ENCODE data around the gene CALM1.

CALM1 gene

DNA sequence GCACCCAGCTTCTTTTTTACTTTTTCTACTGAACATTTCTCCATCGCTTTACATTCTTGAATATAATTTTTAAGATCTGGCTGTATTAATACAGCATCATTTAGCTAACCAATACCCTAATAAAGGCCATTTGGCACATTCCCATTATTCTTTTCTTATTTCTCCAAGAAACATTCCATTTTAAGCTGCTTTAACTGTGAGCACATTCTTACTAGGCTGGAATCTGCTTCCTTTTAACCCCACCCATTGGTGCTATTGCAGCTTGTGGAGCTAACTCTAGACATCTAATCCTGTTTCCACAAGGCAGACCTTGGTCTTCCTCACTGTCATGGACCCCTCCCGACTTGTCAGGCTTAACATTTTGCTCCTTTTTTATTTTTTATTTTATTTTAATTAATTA is 15.2 kb downstream of the CALM1 start:
- DNase-seq: no peak

DNA sequence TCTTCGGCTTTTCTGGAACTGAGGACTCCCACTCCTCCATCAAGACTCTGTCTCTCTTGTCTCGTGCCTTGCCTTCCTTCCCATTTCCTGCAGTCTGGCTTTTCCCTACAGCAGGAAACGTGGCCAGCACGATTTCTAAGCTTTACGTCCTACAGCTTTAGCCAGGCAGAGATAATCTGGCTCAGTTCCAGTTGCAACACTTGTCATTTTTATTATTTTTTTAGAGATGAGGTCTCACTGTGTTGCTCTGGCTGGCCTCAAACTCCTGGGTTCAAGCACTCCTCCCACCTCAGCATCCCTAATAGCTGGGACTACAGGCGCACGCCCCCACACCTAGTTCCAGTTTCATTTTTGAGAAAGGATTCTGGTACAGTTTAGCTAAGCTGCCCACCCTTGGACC is 19.9 kb downstream of the CALM1 start:
- DNase-seq: peak; percentile 50

DNA sequence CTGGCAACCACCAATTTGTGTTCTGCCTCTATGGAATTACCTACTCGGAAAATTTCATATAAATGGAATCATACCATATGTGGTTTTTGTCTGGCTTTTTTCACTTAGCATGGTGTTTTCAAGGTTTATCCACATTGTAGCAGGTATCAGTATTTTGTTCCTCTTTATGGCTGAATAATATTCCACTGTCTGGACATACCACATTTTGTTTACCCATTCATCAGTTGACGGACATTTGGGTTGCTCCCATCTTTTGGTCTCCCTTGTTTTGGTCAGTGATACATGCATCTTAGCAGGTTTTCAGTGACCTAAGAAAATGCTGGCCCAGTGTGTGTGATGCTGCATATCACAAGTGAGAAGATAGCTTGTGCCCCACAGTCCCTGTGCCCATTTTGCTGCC is 21.2 kb downstream of the CALM1 start:
- DNase-seq: no peak

DNA sequence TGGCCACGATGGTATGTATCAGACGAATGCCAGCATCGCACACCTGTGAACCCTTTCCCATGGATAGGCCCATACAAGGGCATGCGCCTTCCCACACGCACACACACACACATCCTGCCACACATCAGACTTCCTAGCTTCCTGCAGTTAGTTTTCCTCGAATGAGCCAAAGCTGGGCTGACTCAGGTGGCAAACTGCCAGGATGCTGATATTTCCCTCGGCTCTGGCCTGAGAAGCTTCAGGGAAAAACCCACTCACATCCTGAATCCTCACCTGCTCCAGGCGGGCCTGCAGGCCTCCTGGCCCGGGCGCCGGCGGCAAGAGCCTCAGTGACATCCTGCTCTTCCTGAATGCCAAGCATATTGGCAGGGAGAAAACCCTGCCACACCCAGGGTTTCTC is 22.4 kb downstream of the CALM1 start:
- no peak for DNase-seq

DNA sequence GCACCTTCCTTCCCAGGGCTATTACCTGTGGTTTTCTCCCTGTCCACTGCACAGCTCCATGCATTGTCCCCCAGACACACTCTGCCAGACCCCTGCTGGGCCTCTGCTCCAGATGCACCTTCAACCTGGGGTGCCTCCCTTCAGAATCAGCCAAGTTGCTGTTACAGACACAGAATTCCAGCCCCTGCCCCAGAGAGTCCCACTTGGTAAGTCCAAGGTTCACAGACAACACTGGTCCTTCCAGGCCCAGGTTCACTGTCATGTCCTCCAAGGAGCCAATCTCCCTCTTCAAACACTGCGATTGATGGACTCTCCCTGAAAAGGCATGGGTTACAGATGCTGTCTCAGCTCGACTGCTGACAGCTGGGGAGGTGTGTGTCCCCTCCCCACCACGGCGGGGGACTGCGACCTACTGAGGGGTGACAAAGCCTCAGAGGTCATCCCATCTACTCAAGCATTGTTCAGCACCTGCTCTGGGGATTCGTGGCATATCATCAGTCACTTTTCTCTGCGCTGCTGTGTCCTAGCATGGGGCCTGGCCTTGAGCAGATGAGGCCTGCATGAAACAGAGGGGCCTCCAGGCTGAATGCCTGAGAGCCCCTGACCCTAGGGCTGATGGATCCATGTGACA is 24.3 kb downstream of the CALM1 start:
- no peak for DNase-seq

DNA sequence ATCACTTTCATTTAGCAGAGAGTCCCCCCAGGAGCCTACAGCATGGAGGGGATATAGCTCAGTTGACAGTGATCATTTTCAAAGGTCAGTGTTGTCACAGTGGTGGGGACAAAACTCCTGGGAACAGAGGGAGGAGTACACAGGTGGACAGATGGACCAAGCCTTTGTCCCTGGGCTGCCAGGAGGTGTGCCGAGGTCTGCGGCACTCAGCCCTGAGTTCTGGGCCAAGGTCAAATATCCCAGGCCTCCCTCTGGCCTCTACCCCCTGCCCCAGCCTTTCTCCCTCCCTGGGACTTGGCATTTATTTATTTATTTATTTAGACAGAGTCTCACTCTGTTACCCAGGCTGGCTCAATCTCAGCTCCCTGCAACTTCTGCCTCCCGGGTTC is 24.8 kb downstream of the CALM1 start:
- no peak for DNase-seq

DNA sequence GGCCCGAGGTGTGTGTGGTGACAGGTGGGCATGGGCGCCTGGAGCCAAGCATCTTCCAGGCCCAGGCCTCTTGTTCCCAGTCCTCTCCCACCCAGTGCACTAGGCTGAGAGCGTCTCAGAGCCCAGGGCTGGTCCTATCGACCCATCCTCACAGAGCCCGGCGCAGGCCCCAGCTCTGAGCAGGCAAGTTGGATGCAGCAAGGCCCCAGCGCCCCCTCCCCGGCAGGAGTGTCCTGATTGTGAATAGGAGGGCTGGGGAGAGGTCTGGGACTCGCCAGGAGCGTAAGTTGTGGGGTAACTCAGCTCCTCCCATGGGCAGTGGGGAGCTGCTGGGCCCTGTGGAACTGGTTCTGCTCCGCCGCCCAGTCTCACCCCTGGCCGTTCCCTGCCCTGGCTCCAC is 26.3 kb downstream of the CALM1 start:
- no peak for DNase-seq

DNA sequence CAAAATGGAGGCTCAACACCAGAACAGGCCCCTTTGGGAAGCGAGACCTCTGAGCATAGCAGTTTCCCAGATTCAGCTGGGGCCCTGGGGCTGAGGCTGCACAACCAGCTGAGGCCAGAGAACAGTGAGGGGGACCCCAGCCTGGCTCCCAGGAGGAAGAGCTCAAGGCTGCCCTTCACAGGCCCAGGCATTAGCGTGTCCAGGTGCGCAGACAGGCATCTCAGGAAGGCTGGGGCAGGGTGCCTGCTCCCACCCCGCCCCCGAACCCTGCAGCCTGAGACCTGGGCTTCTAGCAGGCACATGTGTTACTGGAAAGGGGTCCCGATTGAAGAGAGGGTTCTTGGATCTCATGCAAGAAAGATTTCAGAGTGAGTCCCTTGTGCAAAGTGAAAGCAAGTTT is 27.2 kb downstream of the CALM1 start:
- DNase-seq: no peak

DNA sequence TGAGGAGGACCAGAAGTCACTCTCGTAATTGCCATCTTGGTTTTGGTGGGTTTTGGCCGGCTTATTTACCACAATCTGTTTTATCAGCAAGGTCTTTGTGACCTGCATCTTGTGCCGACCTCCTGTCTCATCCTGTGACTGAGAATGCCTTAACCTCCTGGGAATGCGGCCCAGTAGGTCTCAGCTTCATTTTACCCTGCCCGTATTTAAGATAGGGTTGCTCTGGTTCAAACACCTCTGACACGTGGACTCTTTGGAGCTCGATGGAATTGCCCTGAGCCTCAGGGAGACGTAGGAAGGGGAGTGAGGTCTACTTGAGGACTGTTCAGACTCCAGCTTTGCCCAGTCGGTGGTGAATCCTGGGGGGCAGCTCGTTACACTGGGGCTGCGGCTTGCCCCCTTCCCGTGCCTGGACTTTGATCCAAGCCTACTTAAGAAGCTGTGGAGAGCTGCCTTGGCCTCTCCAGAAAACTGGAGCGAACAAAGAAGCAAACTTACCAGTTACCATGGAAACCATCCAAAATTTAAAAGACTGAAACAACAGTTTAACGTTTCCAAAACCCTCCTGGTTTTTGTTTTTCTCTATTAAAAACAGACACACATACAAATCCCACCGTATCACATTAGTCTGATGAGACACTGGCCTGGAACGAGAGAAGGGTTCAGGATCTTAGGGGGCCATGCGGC is 28.0 kb downstream of the CALM1 start:
- DNase-seq: no peak

DNA sequence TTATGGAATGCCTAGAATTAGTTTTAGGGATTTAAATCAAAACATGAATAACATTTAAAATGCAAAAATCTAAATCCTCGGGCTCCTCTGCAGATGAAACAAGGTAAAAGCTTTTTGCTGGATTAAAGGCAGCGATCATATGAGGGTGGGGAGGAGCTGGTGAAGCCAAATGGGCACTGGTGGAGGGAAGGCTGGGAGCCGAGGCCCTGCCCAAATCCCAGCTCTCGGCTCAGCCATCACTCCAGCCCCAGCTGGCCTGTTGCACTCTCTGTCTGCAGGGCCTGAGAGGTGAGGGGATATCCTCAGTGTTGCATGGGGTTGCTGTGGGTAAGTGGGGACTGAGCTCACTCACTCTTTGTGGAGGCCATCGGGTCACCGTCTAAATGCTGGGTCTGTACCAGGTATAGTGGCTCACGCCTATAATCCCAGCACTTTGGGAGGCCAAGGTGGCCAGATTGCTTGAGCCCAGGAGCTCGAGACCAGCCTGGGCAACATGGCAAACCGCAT is 28.6 kb downstream of the CALM1 start:
- no peak for DNase-seq

DNA sequence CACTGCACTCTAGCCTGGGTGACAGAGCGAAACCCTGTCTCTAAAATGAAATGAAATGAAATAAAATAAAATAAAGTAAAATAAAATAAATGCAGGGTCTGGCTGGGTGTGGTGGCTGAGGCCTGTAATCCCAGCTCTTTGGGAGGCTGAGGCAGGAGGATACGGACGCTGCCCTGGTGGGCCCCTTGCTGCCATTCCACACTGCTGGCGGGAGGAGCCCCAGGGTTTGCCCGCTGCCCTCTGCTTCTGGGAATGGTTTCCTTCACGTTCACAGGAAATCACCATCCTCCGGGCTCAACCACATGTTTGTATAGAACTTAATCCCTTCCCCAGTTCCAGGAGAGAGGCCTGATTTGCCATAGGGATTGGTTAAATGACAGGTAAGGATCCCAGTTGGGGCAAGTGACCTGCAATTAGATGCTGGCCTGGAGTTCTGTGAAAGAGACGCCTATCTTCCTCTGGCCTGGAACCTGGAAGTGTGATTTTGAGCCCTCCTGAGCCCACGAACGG is 29.3 kb downstream of the CALM1 start:
- DNase-seq: no peak

DNA sequence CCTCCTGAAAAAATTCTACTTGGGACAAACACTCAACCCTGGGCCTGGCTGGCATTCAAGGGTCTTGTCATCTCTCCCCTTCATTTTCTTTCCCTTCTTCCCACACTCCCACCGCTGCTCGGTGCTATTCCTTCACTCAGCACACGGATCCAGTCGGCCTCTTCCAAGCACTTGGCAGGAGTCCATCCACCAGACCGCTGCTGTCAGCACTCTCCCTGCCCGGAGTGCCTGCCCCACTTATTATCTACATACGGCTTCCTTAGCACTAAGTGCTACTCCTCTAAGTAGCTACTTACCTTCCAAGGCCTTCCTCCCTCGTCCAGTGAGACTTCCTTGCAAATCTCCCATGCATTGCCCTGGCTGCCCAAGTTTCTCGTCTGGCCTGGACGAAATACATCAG is 29.8 kb downstream of the CALM1 start:
- DNase-seq: peak; percentile 23

DNA sequence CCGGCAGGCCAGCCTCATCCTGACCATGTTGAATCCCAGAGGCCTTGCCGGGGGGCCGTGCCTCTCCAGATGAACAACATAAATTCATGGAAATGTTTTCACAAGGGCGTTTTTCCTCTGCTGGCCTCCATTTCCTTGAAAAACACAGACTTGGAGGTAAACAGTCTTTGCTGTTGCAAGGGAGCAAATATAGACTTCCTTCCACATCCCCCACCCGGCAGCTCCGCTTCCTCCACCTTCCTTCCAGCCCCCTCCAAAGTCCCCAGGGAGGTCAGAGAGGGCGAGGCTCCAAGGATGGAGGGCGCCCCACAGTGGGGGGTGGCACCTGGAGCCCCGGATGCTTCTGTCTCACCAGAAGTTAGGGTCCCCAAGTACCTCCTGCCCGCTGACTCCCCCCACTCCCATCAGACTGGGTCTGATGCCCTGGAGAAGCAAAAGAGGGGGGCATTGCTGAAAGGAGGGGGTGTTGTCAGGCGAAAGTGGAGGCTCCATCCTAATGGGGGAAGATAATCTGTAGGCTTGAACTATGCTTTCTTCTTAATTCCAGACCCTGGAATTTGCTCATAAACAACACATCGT is 31.1 kb downstream of the CALM1 start:
- no peak for DNase-seq

DNA sequence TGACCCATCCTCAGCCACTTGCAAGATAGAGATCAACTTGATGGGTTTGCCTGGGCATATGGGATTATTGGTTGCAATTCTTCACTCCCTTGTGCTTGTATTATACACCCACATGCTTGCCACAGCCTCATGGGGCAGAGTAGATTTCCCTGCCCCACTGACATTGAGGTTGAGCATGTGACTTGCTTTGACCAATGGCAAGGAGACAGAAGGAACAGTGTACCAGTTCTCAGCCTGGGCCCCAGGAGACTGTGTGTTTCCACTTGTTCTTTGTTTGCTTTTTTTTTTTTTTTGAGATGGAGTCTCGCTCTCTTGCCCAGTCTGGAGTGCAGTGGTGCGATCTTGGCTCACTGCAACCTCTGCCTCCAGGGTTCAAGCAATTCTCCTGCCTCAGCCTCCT is 31.8 kb downstream of the CALM1 start:
- DNase-seq: no peak

DNA sequence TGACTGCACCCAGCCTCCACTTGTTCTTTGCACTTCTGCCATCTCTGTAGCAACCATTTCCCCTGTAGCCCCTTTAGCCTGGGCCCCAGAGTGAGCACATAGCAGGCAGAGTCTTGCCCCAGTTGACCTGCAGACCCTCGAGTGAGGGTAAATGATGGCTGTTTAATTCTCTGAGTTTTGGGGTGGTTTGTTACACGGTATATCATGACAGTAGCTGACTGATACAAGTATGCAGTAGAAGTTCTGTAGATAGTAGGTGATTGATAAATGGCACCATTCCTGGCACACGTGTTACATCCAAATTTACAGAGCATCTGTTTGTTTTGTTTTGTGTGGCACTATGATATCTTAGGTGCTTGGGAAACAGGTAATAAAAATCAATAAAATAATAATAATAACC is 32.4 kb downstream of the CALM1 start:
- no peak for DNase-seq

DNA sequence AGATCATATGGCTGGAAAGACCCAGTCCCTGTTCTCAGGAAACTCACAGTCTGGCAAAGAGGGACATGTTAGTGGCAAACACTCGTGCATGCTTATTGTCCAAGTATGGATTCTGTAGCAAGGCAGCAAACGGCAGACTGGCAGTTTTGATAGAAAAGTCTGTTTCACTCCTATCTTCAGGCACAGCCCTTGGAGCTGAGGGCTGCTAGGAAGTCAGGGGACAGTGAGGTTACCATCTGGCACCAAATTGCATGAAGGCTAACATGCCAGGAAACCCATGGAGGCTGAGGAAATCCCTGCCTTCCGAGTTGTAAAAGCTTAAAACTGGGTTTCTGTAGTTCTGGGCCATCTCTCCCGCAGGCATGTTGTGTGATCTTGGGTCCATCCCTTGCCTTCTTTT is 32.9 kb downstream of the CALM1 start:
- peak; percentile 64 for DNase-seq

DNA sequence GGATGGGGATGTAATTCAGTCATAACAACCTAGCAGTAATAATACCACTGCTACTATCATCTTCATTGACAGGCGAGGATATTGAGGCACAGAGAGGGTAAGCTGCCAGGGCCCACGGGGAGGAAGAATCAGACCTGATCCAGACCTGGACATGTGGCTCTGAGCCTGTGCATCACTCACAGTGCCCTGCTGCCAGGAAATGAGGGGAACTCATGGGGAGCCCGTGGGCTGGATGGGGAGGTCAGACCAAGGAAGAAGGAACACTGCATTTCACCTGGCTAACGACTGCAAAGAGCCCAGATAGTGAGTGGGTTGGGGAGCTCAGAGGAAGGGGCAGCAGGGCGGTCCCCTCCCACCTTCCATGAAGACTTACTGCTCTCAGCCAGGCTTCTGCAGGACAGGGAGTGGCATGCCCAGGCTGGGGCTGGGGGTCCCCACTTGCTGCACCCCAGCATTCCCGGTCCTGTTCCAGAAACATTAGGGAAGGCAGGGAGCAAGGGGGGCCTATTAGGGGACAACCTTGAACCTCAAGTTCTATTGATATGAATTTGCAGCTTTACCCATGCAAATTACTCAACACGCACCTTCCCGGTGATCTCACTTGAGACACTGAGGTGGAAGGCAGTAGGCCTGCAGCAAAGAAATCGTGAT is 37.7 kb downstream of the CALM1 start:
- no peak for DNase-seq

DNA sequence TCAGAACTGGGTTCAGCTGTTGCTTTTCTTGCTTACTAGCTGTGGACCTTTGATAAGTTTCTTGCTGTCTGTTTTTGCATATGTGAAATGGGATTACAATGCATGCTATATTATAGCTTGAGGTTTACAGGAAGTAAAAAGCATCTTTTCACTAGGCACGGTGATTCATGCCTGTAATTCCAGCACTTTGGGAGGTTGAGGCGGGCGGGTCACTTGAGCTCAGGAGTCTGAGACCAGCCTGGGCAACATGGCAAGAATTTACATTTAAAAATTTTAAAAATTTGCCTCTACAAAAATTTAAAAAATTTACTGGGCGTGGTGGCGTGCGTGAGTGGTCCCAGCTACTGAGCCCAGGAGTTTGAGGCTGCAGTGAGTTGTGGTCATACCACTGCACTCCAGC is 42.0 kb downstream of the CALM1 start:
- no peak for DNase-seq

DNA sequence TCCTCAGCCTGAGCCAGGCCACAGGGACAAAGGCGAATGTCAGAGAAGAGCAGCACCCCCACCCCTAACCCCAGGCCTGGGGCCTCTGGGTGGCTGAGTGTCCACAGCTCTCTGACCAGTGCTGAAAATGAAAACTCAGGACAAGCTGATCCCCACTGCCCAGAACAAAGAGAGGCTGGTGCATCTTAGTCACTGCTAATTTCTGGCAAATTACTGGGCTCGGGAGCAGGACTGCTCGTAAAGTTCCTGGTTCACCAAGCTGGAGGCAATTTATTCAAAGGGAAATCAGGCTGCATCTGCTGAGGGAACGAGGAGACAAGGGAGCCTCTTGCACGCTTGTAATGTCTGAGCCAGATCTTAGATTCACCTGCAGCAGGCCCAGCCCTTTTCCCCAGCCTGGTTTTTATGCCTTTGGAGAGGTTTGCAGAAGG is 43.2 kb downstream of the CALM1 start:
- DNase-seq: peak; percentile 25

DNA sequence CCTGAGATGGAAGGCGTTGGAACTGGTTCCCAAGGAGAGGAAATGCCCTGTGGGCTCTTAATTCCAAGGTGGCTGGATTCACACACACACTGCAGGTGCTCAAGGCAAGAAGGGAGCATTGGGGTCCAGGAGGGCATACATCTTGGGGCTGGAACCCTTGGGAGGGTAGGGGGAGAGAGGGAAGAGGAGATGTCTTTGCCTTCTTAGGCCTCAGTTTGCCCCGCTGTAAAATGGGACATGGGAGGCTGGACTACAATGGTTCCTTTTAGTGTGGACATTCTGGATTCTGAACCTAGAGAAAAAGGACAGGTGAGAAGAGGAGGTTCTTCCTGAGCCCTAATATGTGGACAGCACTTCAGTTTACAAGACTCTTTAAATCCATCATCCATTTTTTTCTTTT is 43.8 kb downstream of the CALM1 start:
- DNase-seq: no peak

DNA sequence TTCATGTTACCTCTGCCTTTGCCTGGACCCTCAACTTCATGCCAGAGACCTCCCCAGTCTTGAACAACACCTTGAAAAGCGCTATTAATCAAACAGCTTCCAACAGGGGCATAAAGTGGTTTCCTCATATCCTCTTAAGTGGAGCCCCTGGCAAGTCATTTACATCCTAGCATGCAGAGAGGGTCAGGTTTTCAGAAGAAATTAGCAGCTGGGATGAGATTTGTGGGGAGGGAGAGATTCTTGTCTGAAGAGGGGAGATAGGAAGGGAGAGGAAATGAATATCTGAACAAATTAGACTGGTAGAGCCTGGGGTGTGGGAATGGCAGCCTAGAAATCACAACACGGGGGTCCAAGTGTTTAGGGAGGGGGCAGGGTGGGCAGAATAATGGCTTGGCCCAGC is 45.6 kb downstream of the CALM1 start:
- no peak for DNase-seq

DNA sequence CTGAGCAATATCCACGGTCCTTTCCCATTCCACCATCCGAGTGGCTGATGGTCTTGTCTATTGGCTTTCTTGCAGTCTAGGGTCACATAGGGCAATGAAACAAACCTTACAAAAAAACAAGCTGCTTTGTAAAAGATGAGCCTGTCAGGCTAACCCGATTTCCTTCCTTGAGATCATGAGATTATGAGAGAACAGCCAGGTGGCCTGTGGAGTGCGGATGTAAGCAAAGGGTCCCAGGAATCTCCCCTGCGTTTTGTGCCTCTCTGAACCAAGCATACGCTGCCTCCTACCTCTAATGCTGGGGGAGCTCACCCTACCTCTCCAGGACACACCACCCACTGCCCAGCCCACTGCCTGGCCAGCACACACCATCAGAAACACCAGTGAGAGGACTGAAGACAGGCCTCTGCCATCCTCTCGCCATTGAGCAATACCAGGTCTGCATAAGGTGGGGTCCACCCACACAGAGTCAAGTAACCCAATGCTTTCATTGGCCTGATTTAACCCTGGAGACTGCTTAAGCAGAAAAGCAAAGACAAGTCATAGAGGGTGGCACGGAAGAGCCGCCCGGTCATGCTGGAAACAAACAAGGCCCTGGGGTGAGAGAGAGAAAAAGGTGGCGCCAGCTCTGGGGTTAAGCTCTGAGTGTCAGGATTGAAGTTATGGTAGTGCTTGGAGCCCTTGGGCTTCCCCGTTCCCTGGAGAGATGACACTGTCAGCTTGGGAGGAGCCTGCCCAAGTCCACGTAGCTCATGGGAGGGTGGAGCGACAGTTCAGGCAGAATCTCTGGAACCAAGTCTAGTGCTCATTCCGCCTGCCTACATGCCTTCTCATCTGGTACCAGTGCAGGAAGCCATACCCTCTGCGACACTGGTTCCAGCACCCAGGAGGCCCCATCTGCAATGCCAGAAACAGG is 46.6 kb downstream of the CALM1 start:
- DNase-seq: no peak

All from NCI-H1694 (cell line).